Measurements from ENCODE around the gene EIF4G3. TPM values are rescaled to one million over a fixed set of nuclear protein-coding genes. Genes with fewer than 3 reads are reported as not detected.

Gene EIF4G3
- total and polyA plus RNA-seq, 10 of the 15 experiments (the other 5 are each of a cell fraction or from before 2014, with no cell fraction given) = 7.4 to 45.1 (median 29.1) TPM

GRCh38 chr1:20848162-20848561, 328.5 kb downstream of the EIF4G3 start:
- no peak for TF ChIP-seq WRNIP1 (IDR thresholded peaks at IDR 0.05; ENCODE audit: borderline replicate concordance, low read depth, low read length)
- TF ChIP-seq CREM (IDR thresholded peaks at IDR 0.05; ENCODE audit: low read depth) = no peak
- no peak for TF ChIP-seq ATF7 (IDR thresholded peaks at IDR 0.05; ENCODE audit: low read depth)
- no peak for TF ChIP-seq ZNF24 (IDR thresholded peaks at IDR 0.05)
- TF ChIP-seq IRF4 (IDR thresholded peaks at IDR 0.05; ENCODE audit: low read depth, low read length) = no peak
- no peak for TF ChIP-seq MEF2A (IDR thresholded peaks at IDR 0.05; ENCODE audit: insufficient read depth, low read depth, low read length)
- no peak for TF ChIP-seq NR2C2 (IDR thresholded peaks at IDR 0.05; ENCODE audit: borderline replicate concordance, control insufficient read depth, insufficient read length, low read depth)
- TF ChIP-seq, protein P1, sequence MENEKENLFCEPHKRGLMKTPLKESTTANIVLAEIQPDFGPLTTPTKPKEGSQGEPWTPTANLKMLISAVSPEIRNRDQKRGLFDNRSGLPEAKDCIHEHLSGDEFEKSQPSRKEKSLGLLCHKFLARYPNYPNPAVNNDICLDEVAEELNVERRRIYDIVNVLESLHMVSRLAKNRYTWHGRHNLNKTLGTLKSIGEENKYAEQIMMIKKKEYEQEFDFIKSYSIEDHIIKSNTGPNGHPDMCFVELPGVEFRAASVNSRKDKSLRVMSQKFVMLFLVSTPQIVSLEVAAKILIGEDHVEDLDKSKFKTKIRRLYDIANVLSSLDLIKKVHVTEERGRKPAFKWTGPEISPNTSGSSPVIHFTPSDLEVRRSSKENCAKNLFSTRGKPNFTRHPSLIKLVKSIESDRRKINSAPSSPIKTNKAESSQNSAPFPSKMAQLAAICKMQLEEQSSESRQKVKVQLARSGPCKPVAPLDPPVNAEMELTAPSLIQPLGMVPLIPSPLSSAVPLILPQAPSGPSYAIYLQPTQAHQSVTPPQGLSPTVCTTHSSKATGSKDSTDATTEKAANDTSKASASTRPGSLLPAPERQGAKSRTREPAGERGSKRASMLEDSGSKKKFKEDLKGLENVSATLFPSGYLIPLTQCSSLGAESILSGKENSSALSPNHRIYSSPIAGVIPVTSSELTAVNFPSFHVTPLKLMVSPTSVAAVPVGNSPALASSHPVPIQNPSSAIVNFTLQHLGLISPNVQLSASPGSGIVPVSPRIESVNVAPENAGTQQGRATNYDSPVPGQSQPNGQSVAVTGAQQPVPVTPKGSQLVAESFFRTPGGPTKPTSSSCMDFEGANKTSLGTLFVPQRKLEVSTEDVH (IDR thresholded peaks at IDR 0.05; ENCODE audit: low read depth, partially characterized antibody) = no peak
- no peak for TF ChIP-seq KDM1A (IDR thresholded peaks at IDR 0.05; ENCODE audit: borderline replicate concordance)
- TF ChIP-seq, protein P2, sequence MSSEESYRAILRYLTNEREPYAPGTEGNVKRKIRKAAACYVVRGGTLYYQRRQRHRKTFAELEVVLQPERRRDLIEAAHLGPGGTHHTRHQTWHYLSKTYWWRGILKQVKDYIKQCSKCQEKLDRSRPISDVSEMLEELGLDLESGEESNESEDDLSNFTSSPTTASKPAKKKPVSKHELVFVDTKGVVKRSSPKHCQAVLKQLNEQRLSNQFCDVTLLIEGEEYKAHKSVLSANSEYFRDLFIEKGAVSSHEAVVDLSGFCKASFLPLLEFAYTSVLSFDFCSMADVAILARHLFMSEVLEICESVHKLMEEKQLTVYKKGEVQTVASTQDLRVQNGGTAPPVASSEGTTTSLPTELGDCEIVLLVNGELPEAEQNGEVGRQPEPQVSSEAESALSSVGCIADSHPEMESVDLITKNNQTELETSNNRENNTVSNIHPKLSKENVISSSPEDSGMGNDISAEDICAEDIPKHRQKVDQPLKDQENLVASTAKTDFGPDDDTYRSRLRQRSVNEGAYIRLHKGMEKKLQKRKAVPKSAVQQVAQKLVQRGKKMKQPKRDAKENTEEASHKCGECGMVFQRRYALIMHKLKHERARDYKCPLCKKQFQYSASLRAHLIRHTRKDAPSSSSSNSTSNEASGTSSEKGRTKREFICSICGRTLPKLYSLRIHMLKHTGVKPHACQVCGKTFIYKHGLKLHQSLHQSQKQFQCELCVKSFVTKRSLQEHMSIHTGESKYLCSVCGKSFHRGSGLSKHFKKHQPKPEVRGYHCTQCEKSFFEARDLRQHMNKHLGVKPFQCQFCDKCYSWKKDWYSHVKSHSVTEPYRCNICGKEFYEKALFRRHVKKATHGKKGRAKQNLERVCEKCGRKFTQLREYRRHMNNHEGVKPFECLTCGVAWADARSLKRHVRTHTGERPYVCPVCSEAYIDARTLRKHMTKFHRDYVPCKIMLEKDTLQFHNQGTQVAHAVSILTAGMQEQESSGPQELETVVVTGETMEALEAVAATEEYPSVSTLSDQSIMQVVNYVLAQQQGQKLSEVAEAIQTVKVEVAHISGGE (CRISPR knock-in tag; IDR thresholded peaks at IDR 0.05) = no peak
- BruUV-seq (replicated peaks) = no TSS peak
- no peaks in the 10 kb centered on the region for H4K20me1 ChIP-seq (ENCODE audit: control insufficient read depth, insufficient read depth)
- H3K9ac ChIP-seq (ENCODE audit: control insufficient read depth, insufficient read depth, low read length) = no peak overlapping the region
- ChIA-PET CTCF (no interaction called here), SMC1A (ENCODE audit: uncharacterized antibody, unreplicated experiment) (no interaction called here), POLR2A (interaction anchor here (1.3 kb wide), 1 partner anchor 154 kb away, joined by 4 read pairs; no protein-coding TSS in a partner anchor), RAD21 (ENCODE audit: unreplicated experiment) (no interaction called here)
- no peaks in the 10 kb centered on the region for H3K9me3 ChIP-seq (replicated peaks; ENCODE audit: control insufficient read depth, insufficient read depth, low read length)
- no peaks in the 10 kb centered on the region for H3K4me1 ChIP-seq (ENCODE audit: control insufficient read depth, insufficient read depth, low read length)
- no peak for FAIRE-seq
- no peaks in the 10 kb centered on the region for H3K79me2 ChIP-seq (ENCODE audit: control insufficient read depth, insufficient read depth, low read length)
- peaks cover 0 to 16% of the 10 kb centered on the region in 2 experiments; a peak in 3 of 4 replicates for H3K36me3 ChIP-seq (ENCODE audit: control insufficient read depth in 2 of 2, insufficient read depth in 2 of 2, low read length in 1 of 2)
- no peak overlapping the region for H3K4me3 ChIP-seq
- WGBS (ENCODE audit: insufficient coverage, insufficient replicate concordance, low lambda C conversion rate, missing lambda C conversion rate) = 100% methylated on average over 1 of the region's 1 CpG
- ATAC-seq = no peak
- no peak overlapping the region for H3K27ac ChIP-seq (ENCODE audit: control insufficient read depth, insufficient read depth)
- intact Hi-C loops (cut with micrococcal nuclease; ENCODE audit: unreplicated experiment) = no loop called here
- no peak overlapping the region for H2AFZ ChIP-seq (ENCODE audit: control insufficient read depth, low read depth, low read length)
- DNase-seq (ENCODE audit: low read depth, low spot score) = no peak
- in situ Hi-C loops (cut with MboI) = no loop called here
- no peak overlapping the region for H3K4me2 ChIP-seq (ENCODE audit: control insufficient read depth, insufficient read depth)
- H3K27me3 ChIP-seq (replicated peaks in 1 of 2; ENCODE audit: control insufficient read depth in 2 of 2, insufficient read depth in 2 of 2, low read length in 1 of 2) = no peaks in the 10 kb centered on the region

Measured in GM12878 (cell line).